Measurements from ENCODE around the gene GOLGA7B. TPM values are rescaled to one million over a fixed set of nuclear protein-coding genes. Genes with fewer than 3 reads are reported as not detected.

Gene GOLGA7B
- total and polyA plus RNA-seq, 2 of the 4 experiments (the other 2 are of a cell fraction) = not detected

DNA sequence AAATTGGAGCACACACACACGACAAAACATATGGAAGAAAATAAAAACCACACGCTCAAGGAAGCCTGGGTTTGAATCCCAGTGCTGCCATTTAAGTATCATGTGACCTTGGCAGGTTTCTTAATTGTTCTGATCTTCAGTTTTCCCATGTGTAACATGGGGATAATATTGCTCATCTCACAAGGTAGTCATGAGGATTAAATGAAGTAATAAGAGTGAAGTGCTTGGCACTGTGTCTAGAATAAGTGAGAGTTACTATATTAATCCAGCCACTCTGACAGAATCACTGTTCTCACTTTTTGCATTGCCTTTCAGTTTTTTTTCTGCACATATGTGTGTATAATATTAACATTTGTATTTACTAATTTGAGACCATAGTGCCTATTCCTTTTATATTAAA lies 43.3 kb downstream of the GOLGA7B start:
- CTCF ChIA-PET = no interaction called here
- no peak overlapping the region for H3K4ac ChIP-seq (ENCODE audit: low read depth, low read length)
- H3K4me1 ChIP-seq (ENCODE audit: control insufficient read depth, insufficient read depth, low read length) = peaks cover 1% of the 10 kb centered on the region; the same call in 1 of the 2 replicates
- no peaks in the 10 kb centered on the region for H3K9me3 ChIP-seq (ENCODE audit: control insufficient read depth, insufficient read depth, low read length)
- H2AK5ac ChIP-seq (ENCODE audit: low read depth, low read length) = no peak overlapping the region
- H3K9ac ChIP-seq (ENCODE audit: low read depth, low read length) = no peak overlapping the region
- H3K27ac ChIP-seq (ENCODE audit: insufficient read depth, low read length) = no peak overlapping the region
- no peak overlapping the region for H4K8ac ChIP-seq (ENCODE audit: low read depth in 2 of 2, low read length in 2 of 2)
- peaks cover 3% of the 10 kb centered on the region; the same call in 1 of the 2 replicates for H3K27me3 ChIP-seq (ENCODE audit: control insufficient read depth, insufficient read depth, low read length)
- TF ChIP-seq RCOR1 (IDR thresholded peaks at IDR 0.05; ENCODE audit: insufficient replicate concordance, low read length) = no peak
- TF ChIP-seq, protein P1, sequence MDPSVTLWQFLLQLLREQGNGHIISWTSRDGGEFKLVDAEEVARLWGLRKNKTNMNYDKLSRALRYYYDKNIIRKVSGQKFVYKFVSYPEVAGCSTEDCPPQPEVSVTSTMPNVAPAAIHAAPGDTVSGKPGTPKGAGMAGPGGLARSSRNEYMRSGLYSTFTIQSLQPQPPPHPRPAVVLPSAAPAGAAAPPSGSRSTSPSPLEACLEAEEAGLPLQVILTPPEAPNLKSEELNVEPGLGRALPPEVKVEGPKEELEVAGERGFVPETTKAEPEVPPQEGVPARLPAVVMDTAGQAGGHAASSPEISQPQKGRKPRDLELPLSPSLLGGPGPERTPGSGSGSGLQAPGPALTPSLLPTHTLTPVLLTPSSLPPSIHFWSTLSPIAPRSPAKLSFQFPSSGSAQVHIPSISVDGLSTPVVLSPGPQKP (IDR thresholded peaks at IDR 0.05; ENCODE audit: borderline replicate concordance, low read depth, low read length) = no peak
- TF ChIP-seq MXI1 (IDR thresholded peaks at IDR 0.05; ENCODE audit: borderline replicate concordance, low read depth, low read length) = no peak
- TF ChIP-seq, protein P2, sequence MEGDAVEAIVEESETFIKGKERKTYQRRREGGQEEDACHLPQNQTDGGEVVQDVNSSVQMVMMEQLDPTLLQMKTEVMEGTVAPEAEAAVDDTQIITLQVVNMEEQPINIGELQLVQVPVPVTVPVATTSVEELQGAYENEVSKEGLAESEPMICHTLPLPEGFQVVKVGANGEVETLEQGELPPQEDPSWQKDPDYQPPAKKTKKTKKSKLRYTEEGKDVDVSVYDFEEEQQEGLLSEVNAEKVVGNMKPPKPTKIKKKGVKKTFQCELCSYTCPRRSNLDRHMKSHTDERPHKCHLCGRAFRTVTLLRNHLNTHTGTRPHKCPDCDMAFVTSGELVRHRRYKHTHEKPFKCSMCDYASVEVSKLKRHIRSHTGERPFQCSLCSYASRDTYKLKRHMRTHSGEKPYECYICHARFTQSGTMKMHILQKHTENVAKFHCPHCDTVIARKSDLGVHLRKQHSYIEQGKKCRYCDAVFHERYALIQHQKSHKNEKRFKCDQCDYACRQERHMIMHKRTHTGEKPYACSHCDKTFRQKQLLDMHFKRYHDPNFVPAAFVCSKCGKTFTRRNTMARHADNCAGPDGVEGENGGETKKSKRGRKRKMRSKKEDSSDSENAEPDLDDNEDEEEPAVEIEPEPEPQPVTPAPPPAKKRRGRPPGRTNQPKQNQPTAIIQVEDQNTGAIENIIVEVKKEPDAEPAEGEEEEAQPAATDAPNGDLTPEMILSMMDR (conservative IDR thresholded peaks at IDR 0.05; ENCODE audit: low read depth, low read length) = no peak
- no peak for TF ChIP-seq NFE2L2 (IDR thresholded peaks at IDR 0.05; ENCODE audit: low read depth, low read length)
- TF ChIP-seq, protein P3, sequence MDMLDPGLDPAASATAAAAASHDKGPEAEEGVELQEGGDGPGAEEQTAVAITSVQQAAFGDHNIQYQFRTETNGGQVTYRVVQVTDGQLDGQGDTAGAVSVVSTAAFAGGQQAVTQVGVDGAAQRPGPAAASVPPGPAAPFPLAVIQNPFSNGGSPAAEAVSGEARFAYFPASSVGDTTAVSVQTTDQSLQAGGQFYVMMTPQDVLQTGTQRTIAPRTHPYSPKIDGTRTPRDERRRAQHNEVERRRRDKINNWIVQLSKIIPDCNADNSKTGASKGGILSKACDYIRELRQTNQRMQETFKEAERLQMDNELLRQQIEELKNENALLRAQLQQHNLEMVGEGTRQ (IDR thresholded peaks at IDR 0.05; ENCODE audit: low read depth, low read length) = no peak
- no peak for TF ChIP-seq RFX5 (IDR thresholded peaks at IDR 0.05; ENCODE audit: low read depth, low read length)
- no peak for TF ChIP-seq CHD1 (IDR thresholded peaks at IDR 0.05; ENCODE audit: low read depth, low read length)
- no peak for TF ChIP-seq POLR2A (IDR thresholded peaks at IDR 0.05; ENCODE audit: low read depth, low read length)
- TF ChIP-seq FOS (IDR thresholded peaks at IDR 0.05; ENCODE audit: low read depth, low read length) = no peak
- TF ChIP-seq MAZ (IDR thresholded peaks at IDR 0.05; ENCODE audit: borderline replicate concordance, low read depth, low read length) = no peak
- no peak for TF ChIP-seq RAD21 (IDR thresholded peaks at IDR 0.05; ENCODE audit: low read length)
- TF ChIP-seq MAFK (IDR thresholded peaks at IDR 0.05; ENCODE audit: low read depth, low read length) = no peak
- TF ChIP-seq BHLHE40 (IDR thresholded peaks at IDR 0.05; ENCODE audit: low read depth, low read length) = no peak
- no peak for TF ChIP-seq SMC3 (IDR thresholded peaks at IDR 0.05; ENCODE audit: low read depth, low read length)
- TF ChIP-seq CEBPB (IDR thresholded peaks at IDR 0.05; ENCODE audit: low read depth, low read length) = no peak
- H4K91ac ChIP-seq (ENCODE audit: insufficient read depth, low read depth, low read length) = no peak overlapping the region
- ATAC-seq (ENCODE audit: low read depth) = no peak
- no peak overlapping the region for H3K4me3 ChIP-seq (ENCODE audit: insufficient read depth, low read depth, low read length)
- no peak overlapping the region for H2BK5ac ChIP-seq (ENCODE audit: low read depth, low read length, poor library complexity, severe bottlenecking)
- no CpG with 5 or more reads among the region's 2 CpGs for WGBS, 2 experiments (ENCODE audit: extremely low coverage in 2 of 2, insufficient read length in 1 of 2)
- no peak overlapping the region for H2BK120ac ChIP-seq (ENCODE audit: low read depth, low read length)
- H2BK20ac ChIP-seq (ENCODE audit: low read depth, low read length) = no peak overlapping the region
- H2BK15ac ChIP-seq (ENCODE audit: low read depth, low read length) = no peak overlapping the region
- no peak overlapping the region for H2AK9ac ChIP-seq (replicated peaks; ENCODE audit: low read depth, low read length, poor library complexity)
- no peak overlapping the region for H4K5ac ChIP-seq (ENCODE audit: low read depth, low read length)
- in situ Hi-C loops (cut with MboI; ENCODE audit: low sequenced_read_pairs) (no loop called here), intact Hi-C loops (cut with micrococcal nuclease) (no loop called here), dilution Hi-C loops (cut with HindIII; ENCODE audit: low sequenced_read_pairs, unreplicated experiment) (no loop called here)
- H3K36me3 ChIP-seq (ENCODE audit: control insufficient read depth, insufficient read depth, low read length) = no peaks in the 10 kb centered on the region
- H3K56ac ChIP-seq (ENCODE audit: extremely low read depth, insufficient read depth, low read length) = no peak overlapping the region
- POLR2A ChIA-PET (ENCODE audit: unreplicated experiment) = no interaction called here
- DNase-seq = no peak
- H3K9me1 ChIP-seq (ENCODE audit: insufficient read depth, low read length) = no peaks in the 10 kb centered on the region
- BruUV-seq (replicated peaks) = no TSS peak
- H3K4me2 ChIP-seq (ENCODE audit: low read depth, low read length) = no peak overlapping the region
- no peak overlapping the region for H3K14ac ChIP-seq (replicated peaks; ENCODE audit: low read depth, low read length)
- no peaks in the 10 kb centered on the region for H3K79me1 ChIP-seq (ENCODE audit: low read depth in 1 of 2, low read length in 2 of 2)
- no peak overlapping the region for H3K23ac ChIP-seq (ENCODE audit: low read depth, low read length)
- H2AFZ ChIP-seq (replicated peaks; ENCODE audit: low read length, poor library complexity) = no peak overlapping the region
- H3K18ac ChIP-seq (ENCODE audit: low read depth, low read length) = no peak overlapping the region
- H4K20me1 ChIP-seq (ENCODE audit: insufficient read depth, low read length) = no peaks in the 10 kb centered on the region
